Frontal cortex (tissue), 4 donors: ENCODE measurements around the gene CDR2L. TPM values are rescaled to one million over a fixed set of nuclear protein-coding genes. Genes with fewer than 3 reads are reported as not detected.
"Not testable (repeated sequence)": the region's sequence is repeated elsewhere in the genome, so short reads cannot be mapped to it uniquely, and the experiment has no call there.

Experiments
- DNase-seq, 2 donors: peaks; one replicate each; pipeline ENCODE4 v3.0.0; 2012; ENCODE audit warnings: low spot score in 2 of 2
- FAIRE-seq: peaks from 2 replicates; lab custom pipeline; 2012; peaks lifted over from hg19 to GRCh38; lab: Jason Lieb, UNC
- total RNA-seq: library from RNA; depleted of rRNA; stranded (reverse); fragments of >200 nt; gene quantifications from one replicate; pipeline ENCODE4 v1.2.3, GENCODE V29; 2014
- donor health status: control.
- donor health status: control.
- donor health status: control.

The CDR2L gene
- total RNA-seq, 1 donor from 2014 or later: 3.3 TPM

- no peak for DNase-seq
- FAIRE-seq: no peak
Measured at GRCh38 chr17:74978240-74978639, 9.2 kb upstream of the CDR2L start.

DNA sequence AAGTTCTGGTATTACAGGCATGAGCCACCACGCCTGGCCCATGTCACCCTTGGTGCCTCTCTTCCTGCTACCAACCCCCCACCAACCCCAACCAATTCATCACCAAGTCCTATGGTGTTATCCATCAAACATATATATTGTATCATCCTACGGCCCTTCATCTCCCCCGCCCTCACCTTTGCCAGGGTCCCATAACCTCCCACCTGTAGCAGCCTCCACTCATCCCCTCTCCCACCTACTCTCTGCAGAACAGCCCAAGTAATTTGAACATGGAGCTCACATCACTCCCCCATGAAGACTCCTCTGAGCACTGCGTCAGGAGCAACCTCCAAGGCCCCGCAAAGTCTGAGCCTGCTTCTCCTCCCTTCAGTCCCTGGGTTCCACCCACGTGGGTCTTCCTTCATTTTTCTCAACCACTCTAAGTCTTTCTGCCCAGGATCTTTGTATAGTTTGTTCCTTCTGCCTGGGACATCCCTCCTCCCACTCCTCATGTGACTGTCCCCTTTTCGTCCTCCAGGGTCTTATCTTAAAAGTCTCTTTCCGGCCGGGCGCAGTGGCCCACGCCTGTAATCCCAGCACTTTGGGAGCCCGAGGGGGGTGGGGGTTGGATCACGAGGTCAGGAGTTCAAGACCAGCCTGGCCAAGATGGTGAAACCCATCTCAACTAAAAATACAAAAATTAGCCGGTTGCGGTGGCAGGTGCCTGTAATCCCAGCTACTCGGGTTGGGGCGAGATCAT lies 7.9 kb upstream of the CDR2L start:
- DNase-seq: no peak
- FAIRE-seq: no peak

DNA sequence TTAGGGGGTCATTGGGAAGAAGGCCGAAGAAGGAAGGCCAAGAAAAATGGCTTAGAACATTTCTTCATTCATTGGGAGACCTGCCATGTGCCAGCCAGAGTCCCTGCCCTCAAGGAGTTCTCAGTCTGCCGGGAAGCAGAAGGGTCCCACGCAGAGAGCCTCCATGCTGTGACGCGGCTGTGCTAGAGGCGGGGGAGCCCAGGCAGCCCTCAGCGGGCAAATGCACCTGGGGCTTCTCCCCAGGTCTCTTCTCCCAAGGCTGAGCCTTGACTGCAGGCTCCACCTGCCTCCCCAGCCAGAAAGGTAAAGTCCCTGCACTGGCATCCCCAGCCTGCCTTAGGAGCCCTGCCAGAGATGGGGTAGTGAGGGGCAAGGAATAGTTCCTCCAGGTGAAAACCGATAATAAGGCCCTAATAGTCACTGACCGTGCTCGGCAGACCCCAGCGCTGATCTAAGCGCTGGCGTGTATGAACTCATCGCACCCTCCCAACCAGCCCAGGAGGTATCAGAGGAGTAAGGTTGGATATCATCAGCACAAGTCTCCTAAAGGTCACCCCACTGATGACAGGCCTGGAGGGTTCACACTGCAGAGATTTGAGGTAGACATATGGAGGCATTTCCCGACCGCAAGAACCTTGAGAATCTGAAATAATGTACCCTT lies 6.0 kb upstream of the CDR2L start:
- no peak for FAIRE-seq

DNA sequence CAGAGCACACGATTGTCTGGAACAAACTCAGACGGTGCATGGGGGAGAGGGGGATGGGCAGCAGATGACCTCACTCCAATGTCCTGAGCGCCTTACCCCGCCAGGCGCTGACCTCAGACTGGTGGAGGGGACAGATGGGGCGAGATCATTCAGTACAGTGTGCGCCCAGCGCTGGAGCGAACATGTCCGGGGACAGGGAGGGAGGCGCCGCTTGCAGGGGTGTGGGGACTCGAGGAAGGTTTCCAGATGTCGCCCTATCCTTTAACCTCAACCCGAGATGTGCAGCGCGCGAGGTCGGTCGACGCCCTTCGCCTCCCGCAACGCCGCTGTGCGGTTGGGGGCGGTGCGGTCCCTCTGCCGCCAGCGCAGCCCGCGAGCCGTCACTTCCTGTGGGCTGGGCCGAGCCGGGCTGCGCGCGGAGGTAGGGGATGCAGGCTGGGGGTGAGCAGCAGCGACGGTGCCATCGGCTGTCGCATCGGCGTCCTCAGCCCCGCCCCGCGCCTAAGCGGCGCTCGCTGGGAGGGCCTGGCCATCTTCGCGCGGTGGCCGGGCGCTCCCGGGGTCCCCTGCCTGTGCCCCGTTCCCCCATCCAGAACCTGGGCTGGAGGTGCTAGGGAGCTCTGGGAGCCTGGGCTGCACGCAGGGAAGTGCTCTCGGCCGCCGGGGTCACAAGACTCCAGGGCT lies 5.3 kb upstream of the CDR2L start:
- FAIRE-seq (no peak), DNase-seq (peak; percentile 85 to 86)

More for the DNA sequence above, 6.0 kb upstream of the CDR2L start:
- DNase-seq: no peak

GRCh38 chr17:74982663-74983313 lies 4.6 kb upstream of the CDR2L start:
- not testable (repeated sequence) for DNase-seq, FAIRE-seq

DNA sequence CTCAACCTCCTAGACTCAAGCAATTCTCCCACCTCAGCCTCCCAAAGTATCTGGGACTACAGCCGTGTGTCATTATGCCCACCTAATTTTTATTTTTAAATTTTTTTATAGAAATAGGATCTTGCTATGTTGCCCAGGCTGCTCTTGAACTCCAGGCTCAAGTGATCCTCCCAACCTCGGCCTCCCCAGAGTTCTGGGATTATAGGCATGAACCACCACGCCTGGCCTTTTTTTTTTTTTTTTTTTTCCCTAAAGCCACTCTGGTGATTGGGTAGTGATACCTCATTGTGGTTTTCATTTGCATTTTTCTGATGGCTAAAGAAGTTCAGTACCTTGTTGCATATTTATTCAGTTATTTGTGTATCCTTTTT lies 1.2 kb upstream of the CDR2L start:
- DNase-seq (no peak), FAIRE-seq (no peak)

DNA sequence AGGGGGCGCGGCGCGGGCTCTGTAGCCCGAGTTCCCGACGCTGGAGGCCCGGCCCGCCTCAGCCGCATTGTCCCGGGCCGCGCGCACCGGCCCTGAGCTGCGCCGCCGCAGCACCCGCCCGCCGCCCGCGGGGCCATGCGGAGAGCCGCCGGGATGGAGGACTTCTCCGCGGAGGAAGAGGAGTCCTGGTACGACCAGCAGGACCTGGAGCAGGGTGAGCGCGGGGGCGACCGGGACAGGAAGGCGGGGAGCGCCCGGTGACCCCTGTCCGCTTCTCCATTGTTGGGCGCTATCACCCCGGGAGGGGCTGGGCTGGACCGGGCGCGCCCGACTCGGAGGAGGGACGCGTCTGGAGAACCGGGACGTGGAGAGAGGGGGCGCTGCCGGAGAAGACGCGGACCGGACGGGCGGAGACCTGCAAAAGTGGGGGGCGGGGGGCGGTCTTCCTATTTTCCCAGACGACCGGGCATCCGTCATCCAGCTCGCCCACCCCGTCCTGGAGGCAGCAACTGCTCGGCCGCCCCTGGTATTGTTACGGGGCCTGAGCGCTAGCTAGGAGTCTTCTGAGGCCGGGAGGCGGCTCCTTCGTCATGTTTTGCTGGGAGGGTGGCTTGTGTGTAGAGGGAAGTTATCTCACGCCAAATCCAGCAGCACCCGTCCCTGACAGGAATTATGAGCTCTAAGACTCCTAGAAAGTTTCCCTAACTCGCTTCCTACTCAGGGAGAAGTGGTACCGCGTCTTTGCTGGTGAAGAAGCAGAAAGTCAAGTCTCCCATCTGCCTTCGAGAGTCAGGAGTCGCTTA lies 678 bp downstream of the CDR2L start:
- FAIRE-seq (no peak), DNase-seq (peak; percentile 73 to 75)

- DNase-seq: no peak
- FAIRE-seq: no peak
Measured at GRCh38 chr17:74990581-74991105, 3.2 kb downstream of the CDR2L start.

GRCh38 chr17:74992223-74992622 lies 4.8 kb downstream of the CDR2L start:
- FAIRE-seq (no peak), DNase-seq (no peak)

- FAIRE-seq: no peak
Measured at GRCh38 chr17:74994440-74994839, 7.0 kb downstream of the CDR2L start.

DNA sequence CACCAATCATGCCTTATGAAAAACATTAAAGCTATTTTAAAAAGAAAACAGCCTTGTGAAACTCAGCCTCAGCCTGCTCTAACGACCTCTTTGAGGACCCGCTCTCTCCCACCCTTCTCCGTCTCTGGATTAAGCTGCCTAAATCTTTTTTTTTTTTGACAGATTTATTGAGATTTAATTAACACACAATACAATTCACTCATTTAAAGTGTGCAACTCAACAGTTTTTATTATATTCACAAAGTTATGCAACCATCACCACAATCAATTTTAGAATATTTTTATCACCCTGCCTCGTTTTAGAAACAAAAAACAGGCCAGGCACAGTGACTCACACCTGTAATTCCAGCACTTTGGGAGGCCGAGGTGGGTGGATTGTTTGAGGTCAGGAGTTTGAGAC lies 8.4 kb downstream of the CDR2L start:
- DNase-seq: no peak
- FAIRE-seq: no peak

More at GRCh38 chr17:74994440-74994839, 7.0 kb downstream of the CDR2L start:
- no peak for DNase-seq

- DNase-seq: no peak
Measured at GRCh38 chr17:74998783-74999182, 11.4 kb downstream of the CDR2L start.

GRCh38 chr17:74999523-74999922 lies 12.1 kb downstream of the CDR2L start:
- FAIRE-seq (no peak), DNase-seq (no peak)

More at GRCh38 chr17:74998783-74999182, 11.4 kb downstream of the CDR2L start:
- no peak for FAIRE-seq

GRCh38 chr17:75001915-75002843 lies 14.7 kb downstream of the CDR2L start:
- FAIRE-seq (no peak), DNase-seq (no peak)

DNA sequence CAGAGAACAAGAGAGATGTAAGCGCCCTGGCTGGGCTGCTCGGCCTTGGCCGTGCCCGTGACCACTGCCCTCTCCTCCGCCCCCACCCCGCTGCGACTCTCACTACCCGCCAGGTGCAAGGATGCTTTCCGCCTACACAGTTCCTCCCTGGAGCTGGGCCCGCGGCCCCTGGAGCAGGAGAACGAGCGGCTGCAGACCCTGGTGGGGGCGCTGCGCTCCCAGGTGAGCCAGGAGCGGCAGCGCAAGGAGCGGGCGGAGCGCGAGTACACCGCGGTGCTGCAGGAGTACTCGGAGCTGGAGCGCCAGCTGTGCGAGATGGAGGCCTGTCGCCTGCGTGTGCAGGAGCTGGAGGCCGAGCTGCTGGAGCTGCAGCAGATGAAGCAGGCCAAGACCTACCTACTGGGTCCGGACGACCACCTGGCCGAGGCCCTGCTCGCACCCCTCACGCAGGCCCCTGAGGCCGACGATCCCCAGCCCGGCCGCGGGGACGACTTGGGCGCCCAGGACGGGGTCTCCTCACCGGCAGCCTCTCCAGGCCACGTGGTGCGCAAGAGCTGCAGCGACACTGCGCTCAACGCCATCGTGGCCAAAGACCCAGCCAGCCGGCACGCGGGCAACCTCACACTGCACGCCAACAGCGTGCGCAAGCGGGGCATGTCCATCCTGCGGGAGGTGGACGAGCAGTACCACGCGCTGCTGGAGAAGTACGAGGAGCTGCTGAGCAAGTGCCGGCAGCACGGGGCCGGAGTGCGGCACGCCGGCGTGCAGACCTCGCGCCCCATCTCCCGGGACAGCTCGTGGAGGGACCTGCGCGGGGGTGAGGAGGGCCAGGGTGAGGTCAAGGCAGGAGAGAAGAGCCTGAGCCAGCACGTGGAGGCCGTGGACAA lies 15.9 kb downstream of the CDR2L start:
- no peak for FAIRE-seq
- no peak for DNase-seq

DNA sequence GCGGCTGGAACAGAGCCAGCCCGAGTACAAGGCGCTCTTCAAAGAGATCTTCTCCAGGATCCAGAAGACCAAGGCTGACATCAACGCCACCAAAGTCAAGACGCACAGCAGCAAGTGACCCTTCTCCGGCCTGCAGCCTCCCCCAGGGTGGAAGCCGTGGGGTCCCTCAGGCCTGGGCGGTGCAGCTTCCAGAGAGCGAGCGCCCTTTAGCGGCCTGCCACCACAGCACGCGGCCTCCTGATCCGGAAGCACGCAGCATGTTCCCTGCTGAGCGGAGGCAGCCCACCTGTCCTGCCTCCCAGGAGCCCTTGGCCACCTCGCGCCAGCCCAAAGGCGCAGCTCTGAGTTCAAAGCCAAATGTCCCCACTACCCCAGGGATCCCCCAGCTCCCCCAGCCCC lies 16.5 kb downstream of the CDR2L start:
- DNase-seq (no peak), FAIRE-seq (no peak)

DNA sequence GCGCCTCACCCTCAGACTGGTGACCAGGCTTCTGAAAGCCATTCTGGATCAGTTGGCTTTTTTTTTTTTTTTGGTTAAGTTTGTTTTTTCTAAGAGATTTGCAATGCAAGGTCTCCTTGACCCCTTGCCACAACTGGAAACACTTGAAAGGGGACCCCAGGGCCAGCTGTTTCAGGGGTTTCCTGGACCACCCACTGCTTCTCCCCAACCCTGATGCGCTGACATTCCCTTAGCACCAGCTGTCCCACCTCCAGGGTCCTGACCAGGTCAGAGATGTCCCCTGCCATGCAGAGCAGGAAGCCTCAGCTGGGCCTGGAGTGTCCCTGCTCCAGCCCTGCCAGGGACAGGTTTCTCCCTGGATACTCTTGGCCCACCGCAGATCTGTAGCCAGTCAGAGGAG lies 16.9 kb downstream of the CDR2L start:
- DNase-seq (no peak), FAIRE-seq (no peak)
